HG03103 (cell line): ENCODE measurements around the gene PFKFB1.
"Not testable (repeated sequence)": the region's sequence is repeated elsewhere in the genome, so short reads cannot be mapped to it uniquely, and the experiment has no call there.

Experiments
- ATAC-seq: cut with Tn5 transposase; IDR thresholded peaks from one replicate; pipeline ENCODE4 v1.9.1; 2021; ENCODE audit warnings: low read depth; ENCODE audit not compliant: unreplicated experiment

Gene PFKFB1

DNA sequence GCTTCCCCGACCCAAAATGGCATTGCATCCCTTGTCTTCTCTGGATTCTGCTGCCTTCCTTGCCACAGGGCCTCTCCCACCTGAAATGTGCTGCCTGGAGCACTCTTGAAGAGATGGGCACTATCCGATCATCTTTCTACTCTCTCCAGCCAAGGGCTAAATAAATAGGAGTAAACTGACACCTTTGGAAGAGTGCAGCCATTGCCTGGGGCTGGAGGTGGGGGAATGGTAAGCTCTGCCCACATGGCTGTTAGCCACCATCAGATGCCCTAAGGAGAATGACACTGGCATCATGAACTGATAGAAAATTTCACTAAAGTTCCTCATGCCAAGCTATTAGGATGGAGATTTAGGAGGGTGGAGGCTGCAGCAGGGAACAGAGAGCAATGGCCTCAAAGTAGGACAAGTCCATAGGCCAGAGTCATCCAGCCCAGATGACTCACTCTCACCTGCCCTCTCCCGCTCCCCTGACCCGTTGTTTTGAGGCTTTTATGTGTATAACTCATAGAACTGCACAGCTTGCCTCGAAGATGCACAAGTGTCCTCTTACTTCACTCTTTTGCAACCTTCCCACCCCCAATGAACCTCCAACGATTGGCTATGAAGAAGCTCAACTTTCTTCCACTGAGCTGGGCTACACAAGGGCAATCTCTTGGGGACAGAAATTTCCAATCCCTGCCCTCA is 822 bp upstream of the PFKFB1 start:
- no peak for ATAC-seq

DNA sequence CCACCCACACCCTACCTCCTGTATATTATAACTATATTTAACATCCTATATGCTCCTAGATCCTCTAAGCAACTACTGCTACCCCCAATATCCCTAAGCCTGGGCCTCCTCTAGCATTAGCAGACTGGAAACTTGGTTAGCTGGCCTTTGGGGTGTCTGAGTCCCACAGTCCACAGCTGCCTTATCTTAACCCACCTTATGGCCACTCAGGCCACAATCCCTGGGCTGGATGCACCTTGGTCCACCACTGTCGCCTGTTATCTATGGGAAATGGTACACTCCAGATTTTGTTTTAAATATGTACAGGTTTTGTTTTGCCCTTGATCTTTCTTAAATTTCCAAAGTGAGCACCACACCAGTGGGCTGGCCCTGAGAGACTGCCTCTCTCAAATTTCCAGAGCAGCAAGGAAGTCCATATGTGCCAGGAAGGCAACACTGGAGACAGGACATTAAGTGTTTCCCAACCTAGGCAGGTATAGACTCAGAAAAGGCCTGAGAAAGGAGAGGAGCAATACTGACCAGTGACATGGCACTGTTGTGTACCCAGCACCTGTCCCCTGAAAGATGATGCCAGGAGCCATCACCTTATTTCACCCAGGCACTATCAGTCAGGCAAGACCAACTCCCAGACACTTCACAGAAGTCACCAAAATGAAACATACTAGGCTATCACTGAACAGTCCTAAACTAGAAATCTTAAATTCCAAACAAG is 921 bp downstream of the PFKFB1 start:
- no peak for ATAC-seq

DNA sequence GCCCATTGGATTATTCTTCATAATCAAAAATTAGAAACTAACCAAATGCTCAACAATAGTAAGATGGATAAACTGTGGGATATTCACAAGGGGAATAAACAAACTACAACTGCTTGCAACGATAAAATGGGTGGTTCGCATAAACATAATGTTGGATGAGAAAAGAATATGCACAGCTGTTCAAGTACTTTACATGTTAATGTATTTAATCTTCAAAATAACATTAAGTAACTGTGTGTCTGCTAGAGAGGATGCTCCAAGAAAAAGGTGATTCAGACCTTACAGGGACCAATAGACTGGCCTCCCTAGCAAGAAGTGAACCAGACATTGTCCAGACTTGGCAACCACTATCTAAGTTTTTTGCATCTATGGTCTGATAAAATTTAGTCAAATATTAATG is 2.3 kb downstream of the PFKFB1 start:
- ATAC-seq = no peak

DNA sequence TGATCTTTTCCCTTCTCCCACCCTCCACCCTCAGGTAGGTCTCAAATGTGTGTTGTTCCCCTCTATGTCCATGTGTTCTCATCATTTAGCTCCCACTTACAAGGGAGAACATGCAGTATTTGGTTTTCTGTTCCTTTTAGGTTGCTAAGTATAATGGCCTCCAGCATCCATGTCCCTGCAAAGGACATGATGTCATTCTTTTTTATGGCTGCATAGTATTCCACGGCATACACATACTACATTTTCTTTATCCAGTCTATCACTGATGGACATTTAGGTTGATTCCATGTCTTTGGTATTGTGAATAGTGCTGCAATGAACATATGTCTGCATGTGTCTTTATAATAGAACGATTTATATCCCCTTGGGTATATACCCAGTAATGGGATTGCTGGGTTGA is 10.7 kb downstream of the PFKFB1 start:
- ATAC-seq = not testable (repeated sequence)

DNA sequence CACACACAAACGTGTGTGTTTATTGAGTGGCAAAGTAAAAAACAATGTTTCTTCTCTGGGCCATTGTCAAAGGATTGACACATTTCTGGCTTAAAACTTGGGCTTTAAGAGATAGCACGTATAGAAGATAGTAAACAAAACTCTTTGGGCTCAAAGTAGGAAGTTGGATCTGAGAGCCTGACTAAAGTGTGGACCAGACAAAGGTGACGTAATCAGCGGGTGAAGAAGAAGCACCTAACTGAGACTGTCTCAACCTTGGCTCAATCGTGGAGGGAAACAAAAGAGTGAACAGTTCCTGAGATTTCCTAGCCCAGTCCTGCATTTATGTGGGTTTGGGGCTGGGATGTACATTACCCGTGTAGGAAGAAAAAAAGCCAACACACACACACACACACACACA is 13.7 kb downstream of the PFKFB1 start:
- no peak for ATAC-seq

DNA sequence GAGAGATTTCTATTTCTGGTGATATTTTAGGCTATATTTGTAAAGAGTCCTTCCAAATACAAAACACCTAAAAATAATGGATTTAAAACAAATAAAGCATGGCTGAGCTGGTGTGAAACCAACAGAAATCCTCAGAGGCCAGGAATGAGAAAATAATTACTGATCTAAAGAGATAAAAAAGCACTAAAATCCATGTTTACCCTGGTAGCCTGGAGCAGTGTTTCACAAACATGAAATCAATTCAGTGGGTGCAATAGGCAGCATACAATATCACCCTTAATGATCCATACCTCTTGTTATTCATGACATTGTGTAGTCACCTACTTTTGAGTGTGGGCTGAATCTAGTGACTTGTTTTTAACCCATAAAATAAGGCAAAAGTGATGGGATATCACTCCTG is 14.6 kb downstream of the PFKFB1 start:
- ATAC-seq = no peak

DNA sequence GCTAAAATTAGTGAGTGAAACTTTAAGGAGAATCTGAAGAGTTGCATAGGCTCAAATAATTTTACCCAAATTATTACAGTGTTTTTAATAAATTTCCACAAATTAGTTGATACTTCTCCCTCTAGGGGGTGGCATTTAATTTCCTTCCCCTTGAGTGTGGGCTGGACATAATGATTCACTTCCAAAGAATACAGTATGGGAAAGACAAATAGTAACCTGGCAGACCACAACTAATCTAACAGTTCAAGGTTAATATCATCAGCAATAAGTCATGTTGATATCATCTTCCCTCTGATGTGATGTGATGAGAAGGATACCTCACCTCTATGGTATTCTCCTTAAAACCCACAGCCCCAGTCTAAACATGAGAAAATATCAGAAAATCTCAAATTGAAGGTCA is 15.5 kb downstream of the PFKFB1 start:
- ATAC-seq = no peak

DNA sequence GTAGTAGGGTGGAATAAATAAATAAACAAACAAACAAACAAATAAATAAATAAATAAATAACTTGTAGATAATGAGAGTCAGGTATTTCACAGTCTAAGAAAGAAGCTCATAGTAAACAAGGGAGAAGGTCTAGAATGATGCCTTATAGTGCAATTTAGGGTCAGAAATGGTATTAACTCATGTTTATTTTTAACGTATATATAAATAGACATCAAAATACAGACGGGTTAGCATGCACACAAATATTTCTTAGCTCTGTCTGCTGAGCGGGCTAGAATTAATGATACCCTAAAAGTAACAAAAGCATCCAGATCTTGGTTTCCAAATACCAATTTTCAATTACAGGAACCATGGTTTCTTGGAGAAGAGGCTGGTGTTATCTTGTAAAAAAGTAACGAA is 16.6 kb downstream of the PFKFB1 start:
- ATAC-seq = no peak

DNA sequence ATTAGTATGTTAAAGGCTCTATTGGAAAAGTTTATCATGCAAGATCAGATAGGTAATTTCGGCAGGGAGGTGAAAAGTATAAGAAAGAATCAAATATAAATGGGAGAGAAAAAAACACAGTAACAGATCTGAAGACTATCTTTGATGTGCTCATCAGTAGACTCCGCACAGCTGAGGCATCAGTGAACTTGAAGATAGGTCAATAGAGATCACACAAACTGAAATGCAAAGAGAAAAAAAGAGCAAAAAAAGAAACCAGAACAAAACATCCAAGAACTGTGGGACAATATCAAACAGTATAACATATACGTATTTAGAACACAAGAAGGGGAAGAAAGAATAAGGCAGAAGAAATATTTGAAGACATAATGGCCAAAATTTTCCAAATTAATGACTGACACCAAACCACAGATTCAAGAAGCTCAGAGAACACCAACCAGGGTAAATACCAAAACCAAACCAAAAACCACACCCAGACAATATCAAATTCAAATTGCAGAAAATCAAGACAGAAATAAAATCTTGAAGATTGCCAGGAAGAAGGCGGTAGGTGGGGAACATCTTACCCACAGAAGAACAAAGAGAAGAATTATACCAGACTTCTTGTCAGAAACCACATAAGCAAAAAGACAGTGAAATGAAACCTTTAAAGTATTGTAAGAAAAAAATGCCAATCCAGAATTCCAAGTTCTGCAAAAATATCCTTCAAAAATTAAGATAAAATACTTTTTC is 29.1 kb downstream of the PFKFB1 start:
- ATAC-seq = no peak

DNA sequence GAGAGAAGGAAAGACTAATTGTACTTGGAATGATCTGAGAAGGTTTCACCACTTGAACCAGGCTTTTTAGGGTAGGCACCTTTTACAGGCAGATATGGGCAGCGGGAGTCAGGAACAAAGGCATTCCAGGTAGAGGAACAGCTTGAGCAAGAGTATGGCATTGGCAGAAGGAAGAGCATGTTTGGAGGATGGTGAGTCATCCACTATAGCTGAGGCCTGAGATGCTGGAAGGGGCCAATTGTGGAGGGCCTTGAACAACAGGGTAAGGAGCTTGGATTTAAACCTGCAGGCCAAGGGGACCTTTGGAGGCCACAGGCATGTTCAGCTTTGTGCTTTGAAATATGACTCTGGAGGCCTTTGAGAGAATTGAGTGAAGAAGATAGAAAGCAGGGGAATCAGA is 32.2 kb downstream of the PFKFB1 start:
- ATAC-seq = no peak

DNA sequence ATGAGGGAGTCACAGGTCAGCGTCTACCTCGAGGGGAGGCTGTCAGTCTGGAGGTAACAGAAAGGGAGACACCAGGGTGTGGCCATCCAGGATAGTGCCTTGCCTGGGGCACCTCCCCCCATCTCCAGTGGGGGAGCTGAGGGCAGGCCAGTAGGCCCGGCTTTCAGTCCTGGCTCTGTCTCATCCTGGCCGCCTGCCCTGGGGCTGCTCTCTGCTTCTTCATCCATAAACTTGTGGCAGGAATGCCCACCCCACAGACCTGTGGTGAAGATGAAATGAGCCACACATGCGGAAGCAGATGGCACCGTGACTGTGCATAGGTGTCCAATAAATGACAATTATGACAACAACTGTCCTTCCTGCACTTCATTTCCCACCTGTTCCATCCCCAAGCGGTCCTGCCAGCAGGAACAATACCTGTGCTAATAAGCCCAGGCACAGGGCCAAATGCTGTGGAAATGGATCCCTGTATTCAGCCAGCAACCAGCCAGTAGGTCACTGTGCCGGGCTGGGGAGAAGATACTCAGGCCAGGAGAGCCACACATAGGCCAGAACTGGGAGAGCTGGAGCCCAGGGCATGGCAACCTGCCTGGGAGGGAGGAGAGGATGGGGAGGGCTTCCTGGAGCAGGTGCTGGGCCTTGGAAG is 43.1 kb downstream of the PFKFB1 start:
- no peak for ATAC-seq

DNA sequence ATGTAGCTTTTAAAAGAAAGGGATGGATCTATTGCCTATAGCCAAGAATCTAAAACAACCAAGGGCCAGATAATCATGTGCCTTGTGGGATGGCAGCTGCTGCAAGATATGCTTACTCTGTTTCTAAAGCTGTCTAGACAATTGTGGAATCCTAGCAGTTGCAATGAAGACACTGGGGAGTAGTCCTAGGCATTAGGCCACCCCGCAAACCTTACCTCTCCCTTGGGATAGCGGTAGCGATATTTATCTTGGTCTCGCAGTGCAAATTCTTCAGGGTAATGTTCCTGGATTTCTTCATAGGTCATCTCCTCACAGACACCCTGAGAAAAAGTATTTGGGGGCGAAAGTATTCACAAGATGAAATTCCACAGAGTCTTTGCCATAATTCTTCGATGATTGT is 48.8 kb downstream of the PFKFB1 start:
- ATAC-seq = no peak

DNA sequence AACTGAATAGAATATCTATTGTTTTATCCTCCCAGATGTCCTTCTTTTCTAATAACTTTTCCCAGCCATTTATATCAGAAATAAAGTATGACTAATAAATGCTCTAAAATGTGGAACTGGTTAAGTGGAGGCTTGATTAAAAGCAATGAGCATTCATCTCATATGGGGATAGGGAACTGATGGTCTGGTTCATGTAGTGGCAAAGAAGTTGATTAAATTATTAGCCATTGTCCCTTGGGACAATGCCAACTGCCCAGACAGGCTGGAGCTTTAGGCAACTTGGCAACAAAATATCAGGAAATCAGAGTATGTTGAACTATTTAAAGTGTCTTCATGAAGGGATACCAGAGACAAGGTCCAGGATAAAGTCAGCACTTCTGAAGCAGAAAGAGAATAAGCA is 49.2 kb downstream of the PFKFB1 start:
- no peak for ATAC-seq

DNA sequence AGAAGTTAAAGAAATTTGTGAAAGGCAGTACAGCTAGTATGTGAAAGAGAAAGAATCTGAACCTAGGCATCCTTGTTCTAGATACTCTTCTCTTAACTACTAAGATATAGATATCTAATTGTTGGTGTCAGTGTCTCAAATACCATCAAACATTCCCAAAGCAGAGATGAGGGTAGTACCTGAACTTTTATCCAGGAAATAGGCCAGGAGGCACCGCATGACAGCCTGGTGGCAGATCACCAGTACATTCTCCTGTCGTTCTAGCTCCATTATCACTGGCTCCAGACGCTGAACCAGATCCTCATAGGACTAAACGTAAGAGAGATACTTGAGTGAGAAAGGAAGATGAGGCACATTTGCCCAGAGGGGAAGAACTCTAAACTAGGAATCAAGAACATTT is 56.6 kb downstream of the PFKFB1 start:
- no peak for ATAC-seq

DNA sequence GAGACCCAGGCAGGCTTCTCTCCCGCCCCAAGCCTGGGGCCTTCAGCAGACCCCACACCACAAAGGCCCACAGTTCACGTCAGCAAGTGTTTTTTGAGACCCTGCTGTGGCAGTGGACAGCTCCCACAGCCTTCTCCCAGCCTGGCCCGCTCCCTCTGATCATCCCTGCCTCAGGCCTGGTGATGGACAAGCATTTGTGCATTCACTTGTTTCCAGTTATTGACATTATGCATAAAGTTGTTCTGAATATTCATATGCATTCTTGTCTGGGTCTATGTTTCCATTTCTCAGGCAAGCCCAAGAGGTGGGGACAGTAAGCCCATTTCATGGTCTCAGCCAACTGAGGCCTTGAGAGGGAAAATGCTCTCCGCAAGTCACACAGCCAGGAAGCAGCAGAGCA is 58.7 kb downstream of the PFKFB1 start:
- ATAC-seq = no peak

DNA sequence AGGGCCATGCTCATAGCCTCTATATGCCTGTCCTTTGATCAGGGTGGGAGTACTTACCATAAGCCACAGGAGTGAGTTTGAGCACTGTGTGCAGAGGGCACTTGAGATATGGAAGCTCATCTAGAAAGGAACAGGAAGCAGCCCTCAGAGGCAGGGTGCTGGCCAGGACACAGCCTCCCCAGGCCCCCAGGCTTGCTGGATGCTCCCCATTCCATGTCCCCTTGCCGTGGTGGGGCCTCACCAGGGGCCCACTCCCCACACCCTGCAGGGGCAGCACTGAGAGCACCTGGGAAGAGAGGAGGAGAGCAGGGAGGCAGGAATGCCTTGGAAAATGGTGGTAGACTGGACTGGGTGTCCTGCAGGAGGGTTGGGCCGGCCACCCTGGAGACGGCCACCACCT is 59.1 kb downstream of the PFKFB1 start:
- ATAC-seq = no peak

DNA sequence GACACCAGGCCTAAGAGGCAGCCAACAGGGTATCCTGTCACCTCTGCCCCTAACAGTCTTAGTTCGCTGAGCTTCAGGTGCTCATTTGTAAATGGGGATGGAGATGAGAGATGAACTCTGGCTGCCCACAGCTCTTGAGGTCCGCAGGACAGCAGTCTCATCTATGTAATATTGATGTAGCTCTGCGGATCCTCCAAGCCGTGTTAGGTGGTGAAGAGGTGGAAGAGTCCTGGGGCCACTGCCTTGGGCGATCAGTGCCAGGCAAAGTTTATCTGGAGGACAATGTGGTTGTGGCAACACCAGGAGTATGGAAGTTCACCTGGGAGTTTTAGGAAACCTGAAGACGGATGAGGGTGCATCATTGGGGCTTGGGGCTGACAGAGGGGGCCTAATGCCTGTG is 59.9 kb downstream of the PFKFB1 start:
- ATAC-seq = no peak

DNA sequence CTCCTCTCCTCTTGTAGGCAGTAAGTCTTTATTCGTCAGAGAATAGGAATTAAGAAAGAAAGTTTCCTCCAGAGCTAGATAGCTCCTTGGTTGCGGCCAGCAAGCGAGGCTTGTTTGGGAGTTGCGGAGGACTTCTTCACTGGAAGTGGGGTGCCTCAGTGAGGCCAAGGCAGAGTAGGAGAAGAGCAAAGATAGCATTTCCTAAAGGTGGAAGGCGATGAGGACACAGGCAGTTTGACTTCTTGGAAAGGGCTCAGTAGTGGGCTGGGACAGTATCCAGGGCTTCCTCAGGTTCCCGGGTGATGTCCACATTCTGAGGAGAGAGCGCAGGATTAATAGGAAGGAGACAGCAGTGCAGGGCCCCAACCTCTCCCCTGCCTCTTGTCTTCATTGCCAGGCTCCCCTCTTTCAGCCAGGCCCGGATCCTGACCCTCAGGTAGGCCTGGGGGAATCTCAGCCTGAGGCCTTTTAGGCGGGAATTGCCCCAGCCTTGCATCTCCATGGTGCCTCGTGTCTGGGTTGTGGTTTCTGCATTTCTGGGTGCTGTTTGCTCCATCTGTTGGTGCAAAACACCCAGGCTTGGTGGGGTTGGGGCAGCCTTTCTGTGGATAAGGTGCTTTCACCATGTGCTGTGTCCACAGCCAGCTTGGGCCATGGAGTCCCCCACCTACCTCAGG is 60.7 kb downstream of the PFKFB1 start:
- ATAC-seq = no peak

DNA sequence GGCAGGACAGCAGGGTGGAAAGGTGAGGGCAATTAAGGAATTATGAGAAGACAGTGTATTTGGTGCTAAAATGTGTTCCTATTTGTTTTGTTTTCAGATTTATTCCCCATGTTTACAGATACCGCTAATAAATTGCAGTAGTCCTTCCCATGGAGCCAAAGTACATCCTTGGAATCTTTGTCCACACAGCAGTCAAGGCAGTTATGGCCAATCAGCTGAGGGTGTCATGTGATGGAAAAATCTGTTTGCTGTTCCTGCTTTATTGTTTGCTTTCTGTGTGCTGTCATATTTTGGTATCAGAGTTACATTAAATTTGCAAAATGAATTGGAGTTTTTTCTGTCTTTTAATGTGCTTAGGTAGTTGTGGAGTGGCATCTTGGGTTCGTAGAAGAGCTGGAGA is 62.9 kb downstream of the PFKFB1 start:
- ATAC-seq = no peak

DNA sequence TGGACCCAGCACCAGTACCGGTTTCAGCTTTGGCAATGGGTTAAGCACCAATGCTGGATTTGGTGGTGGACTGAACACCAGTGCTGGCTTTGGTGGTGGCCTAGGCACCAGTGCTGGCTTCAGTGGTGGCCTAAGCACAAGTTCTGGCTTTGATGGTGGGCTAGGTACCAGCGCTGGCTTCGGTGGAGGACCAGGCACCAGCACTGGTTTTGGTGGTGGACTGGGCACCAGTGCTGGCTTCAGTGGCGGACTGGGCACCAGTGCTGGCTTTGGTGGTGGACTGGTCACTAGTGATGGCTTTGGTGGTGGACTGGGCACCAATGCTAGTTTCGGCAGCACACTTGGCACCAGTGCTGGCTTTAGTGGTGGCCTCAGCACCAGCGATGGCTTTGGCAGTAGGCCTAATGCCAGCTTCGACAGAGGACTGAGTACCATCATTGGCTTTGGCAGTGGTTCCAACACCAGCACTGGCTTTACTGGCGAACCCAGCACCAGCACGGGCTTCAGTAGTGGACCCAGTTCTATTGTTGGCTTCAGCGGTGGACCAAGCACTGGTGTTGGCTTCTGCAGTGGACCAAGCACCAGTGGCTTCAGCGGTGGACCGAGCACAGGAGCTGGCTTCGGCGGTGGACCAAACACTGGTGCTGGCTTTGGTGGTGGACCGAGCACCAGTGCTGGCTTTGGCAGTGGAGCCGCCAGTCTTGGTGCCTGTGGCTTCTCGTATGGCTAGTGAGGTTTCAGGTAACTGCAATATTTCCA is 63.5 kb downstream of the PFKFB1 start:
- no peak for ATAC-seq
